GM12892 (cell line): ENCODE data around the gene MACROD2.

ENCODE experiments used
- DNase-seq: peaks from one replicate; pipeline ENCODE4 v3.0.0; 2011; ENCODE audit not compliant: insufficient read length
- FAIRE-seq: peaks from 2 replicates; lab custom pipeline; 2011; peaks lifted over from hg19 to GRCh38; lab: Jason Lieb, UNC
- POLR2A ChIP-seq: IDR thresholded peaks from 2 replicates; pipeline ENCODE4 v1.6.1; 2011; ENCODE audit warnings: low read depth, low read length, control low read depth
- POLR2AphosphoS5 ChIP-seq: IDR thresholded peaks from 2 replicates; pipeline ENCODE4 v1.6.1; 2011; ENCODE audit warnings: low read depth, low read length, control low read depth
- TAF1 ChIP-seq: IDR thresholded peaks from 2 replicates; pipeline ENCODE4 v1.6.1; 2011; ENCODE audit warnings: low read depth, mild to moderate bottlenecking, control low read depth, low read length, borderline replicate concordance

Gene MACROD2

GRCh38 chr20:15058841-15059240 is 1063.5 kb downstream of the MACROD2 start:
- TF ChIP-seq TAF1 (no peak), POLR2AphosphoS5 (no peak)
- FAIRE-seq: no peak
- no peak for DNase-seq

GRCh38 chr20:15059438-15059837 is 1064.1 kb downstream of the MACROD2 start:
- TF ChIP-seq POLR2A: no peak
- no peak for TF ChIP-seq POLR2AphosphoS5
- no peak for TF ChIP-seq TAF1
- FAIRE-seq (no peak), DNase-seq (no peak)

- TF ChIP-seq POLR2A (no peak), POLR2AphosphoS5 (no peak), TAF1 (no peak)
- FAIRE-seq (peak; percentile 14), DNase-seq (no peak)
Measured at GRCh38 chr20:15060265-15061060, 1065.1 kb downstream of the MACROD2 start.

- no peak for DNase-seq
- TF ChIP-seq TAF1 (no peak), POLR2AphosphoS5 (no peak), POLR2A (no peak)
- no peak for FAIRE-seq
Measured at GRCh38 chr20:15061061-15061430, 1065.7 kb downstream of the MACROD2 start.

- no peak for FAIRE-seq
- DNase-seq: no peak
- TF ChIP-seq TAF1 (no peak), POLR2A (no peak), POLR2AphosphoS5 (no peak)
Measured at GRCh38 chr20:15061955-15062354, 1066.6 kb downstream of the MACROD2 start.

GRCh38 chr20:15063081-15063480 is 1067.8 kb downstream of the MACROD2 start:
- DNase-seq (no peak), FAIRE-seq (no peak)
- TF ChIP-seq TAF1: no peak
- TF ChIP-seq POLR2AphosphoS5: no peak
- no peak for TF ChIP-seq POLR2A

- TF ChIP-seq POLR2AphosphoS5 (no peak), POLR2A (no peak), TAF1 (no peak)
- no peak for DNase-seq
- no peak for FAIRE-seq
Measured at GRCh38 chr20:15064741-15065140, 1069.4 kb downstream of the MACROD2 start.

GRCh38 chr20:15065794-15066193 is 1070.5 kb downstream of the MACROD2 start:
- DNase-seq (no peak), FAIRE-seq (no peak)
- TF ChIP-seq POLR2A: no peak
- TF ChIP-seq POLR2AphosphoS5: no peak
- no peak for TF ChIP-seq TAF1

GRCh38 chr20:15068486-15068885 is 1073.2 kb downstream of the MACROD2 start:
- no peak for TF ChIP-seq POLR2A
- no peak for TF ChIP-seq TAF1
- TF ChIP-seq POLR2AphosphoS5: no peak
- DNase-seq (no peak), FAIRE-seq (no peak)

- DNase-seq: no peak
- no peak for FAIRE-seq
- TF ChIP-seq POLR2A: no peak
- no peak for TF ChIP-seq POLR2AphosphoS5
- TF ChIP-seq TAF1: no peak
Measured at GRCh38 chr20:15069355-15069754, 1074.0 kb downstream of the MACROD2 start.

GRCh38 chr20:15071085-15071808 is 1075.9 kb downstream of the MACROD2 start:
- TF ChIP-seq POLR2A: no peak
- no peak for TF ChIP-seq POLR2AphosphoS5
- no peak for TF ChIP-seq TAF1
- DNase-seq (no peak), FAIRE-seq (no peak)
